Lower leg skin (tissue), 3 donors: ENCODE measurements around the gene CD247.

Experiments
- POLR2A ChIP-seq, 2 donors: fragments of 450-650 bp; IDR thresholded peaks; one replicate each; pipeline ENCODE4 v1.6.1; 2016 to 2017; ENCODE audit warnings: antibody characterized with exemption in 2 of 2, mild to moderate bottlenecking in 1 of 2, moderate library complexity in 1 of 2
- TF ChIP-seq, protein P1 (sequence below), 3 donors: fragments of 450-650 bp; IDR thresholded peaks; one replicate each; pipeline ENCODE4 v1.5.1; 2016; ENCODE audit warnings: antibody characterized with exemption in 3 of 3, mild to moderate bottlenecking in 3 of 3, moderate library complexity in 2 of 3

DNA sequence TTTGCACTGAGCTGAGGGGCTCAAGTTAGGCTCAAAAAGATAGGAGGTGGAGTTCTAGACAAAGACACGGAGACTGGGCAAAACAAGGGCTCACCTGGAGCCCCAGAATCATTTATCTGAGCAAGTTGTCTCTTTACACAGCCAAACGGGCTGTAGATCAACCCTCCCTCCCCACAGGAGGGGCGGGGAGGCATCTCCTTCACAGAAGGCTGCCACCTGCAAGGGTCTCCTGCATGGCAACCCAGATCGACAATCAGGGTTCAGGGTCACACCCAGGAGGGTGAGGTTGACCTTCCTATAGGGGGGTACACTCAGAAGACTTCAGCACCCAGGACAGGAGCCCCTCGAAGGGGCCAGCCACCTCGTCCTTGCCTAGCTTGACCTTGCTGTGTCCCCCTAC lies 84.0 kb downstream of the CD247 start:
- TF ChIP-seq, protein P1, sequence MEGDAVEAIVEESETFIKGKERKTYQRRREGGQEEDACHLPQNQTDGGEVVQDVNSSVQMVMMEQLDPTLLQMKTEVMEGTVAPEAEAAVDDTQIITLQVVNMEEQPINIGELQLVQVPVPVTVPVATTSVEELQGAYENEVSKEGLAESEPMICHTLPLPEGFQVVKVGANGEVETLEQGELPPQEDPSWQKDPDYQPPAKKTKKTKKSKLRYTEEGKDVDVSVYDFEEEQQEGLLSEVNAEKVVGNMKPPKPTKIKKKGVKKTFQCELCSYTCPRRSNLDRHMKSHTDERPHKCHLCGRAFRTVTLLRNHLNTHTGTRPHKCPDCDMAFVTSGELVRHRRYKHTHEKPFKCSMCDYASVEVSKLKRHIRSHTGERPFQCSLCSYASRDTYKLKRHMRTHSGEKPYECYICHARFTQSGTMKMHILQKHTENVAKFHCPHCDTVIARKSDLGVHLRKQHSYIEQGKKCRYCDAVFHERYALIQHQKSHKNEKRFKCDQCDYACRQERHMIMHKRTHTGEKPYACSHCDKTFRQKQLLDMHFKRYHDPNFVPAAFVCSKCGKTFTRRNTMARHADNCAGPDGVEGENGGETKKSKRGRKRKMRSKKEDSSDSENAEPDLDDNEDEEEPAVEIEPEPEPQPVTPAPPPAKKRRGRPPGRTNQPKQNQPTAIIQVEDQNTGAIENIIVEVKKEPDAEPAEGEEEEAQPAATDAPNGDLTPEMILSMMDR (IDR thresholded peaks at IDR 0.05): no peak
- no peak for TF ChIP-seq POLR2A (IDR thresholded peaks at IDR 0.05)
